WERI-Rb-1 (cell line): ENCODE measurements around the gene TOX3.

Source experiments
- DNase-seq: peaks from one replicate; pipeline ENCODE4 v3.0.0-alpha.2; 2020
- H3K27ac ChIP-seq: fragments of 250-450 bp; sonication (Bioruptor Pico); 2 replicates; pipeline ENCODE4 v1.5.1; 2020; ENCODE audit warnings: mild to moderate bottlenecking, moderate library complexity
- H3K27me3 ChIP-seq: fragments of 250-450 bp; sonication (Bioruptor Pico); 2 replicates; pipeline ENCODE4 v1.5.1; 2021; ENCODE audit warnings: mild to moderate bottlenecking, low read depth, moderate library complexity; ENCODE audit not compliant: insufficient read depth, severe bottlenecking
- H3K36me3 ChIP-seq: fragments of 250-450 bp; sonication (Bioruptor Pico); 2 replicates; pipeline ENCODE4 v1.5.1; 2020; ENCODE audit warnings: mild to moderate bottlenecking, moderate library complexity
- H3K4me3 ChIP-seq: 2 replicates; pipeline ENCODE4 v1.5.1; 2011; ENCODE audit warnings: low read depth, mild to moderate bottlenecking, control low read depth, low read length
- H3K9me3 ChIP-seq: fragments of 250-450 bp; sonication (Bioruptor Pico); 2 replicates; pipeline ENCODE4 v1.5.1; 2021; ENCODE audit warnings: mild to moderate bottlenecking, moderate library complexity; ENCODE audit not compliant: severe bottlenecking
- TF ChIP-seq, protein P1 (sequence below): IDR thresholded peaks from 2 replicates; pipeline ENCODE4 v1.5.1; 2011; ENCODE audit warnings: low read depth, mild to moderate bottlenecking, control low read depth, inconsistent platforms, low read length

Gene TOX3

DNA sequence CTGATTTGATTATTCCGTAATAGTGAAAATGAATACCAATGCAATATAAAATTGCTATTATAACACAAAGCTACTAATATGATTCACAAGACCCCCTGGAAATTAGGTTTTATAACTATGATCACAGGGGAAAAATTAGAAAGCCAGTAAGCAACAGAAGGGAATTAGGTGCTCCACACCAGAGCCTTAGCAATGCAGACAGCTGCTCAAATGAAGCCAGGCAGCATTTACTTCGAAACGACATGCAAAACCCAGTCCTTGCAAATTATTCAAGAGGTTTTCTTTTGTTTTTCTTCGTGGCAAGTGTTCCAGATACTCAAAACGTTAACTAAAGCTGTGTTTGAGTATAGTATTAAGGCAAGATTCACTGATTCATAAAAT lies 47.9 kb downstream of the TOX3 start:
- no peak overlapping the region for H3K27ac ChIP-seq
- H3K36me3 ChIP-seq: no peaks in the 10 kb centered on the region
- H3K27me3 ChIP-seq: no peaks in the 10 kb centered on the region
- DNase-seq: no peak
- TF ChIP-seq, protein P1, sequence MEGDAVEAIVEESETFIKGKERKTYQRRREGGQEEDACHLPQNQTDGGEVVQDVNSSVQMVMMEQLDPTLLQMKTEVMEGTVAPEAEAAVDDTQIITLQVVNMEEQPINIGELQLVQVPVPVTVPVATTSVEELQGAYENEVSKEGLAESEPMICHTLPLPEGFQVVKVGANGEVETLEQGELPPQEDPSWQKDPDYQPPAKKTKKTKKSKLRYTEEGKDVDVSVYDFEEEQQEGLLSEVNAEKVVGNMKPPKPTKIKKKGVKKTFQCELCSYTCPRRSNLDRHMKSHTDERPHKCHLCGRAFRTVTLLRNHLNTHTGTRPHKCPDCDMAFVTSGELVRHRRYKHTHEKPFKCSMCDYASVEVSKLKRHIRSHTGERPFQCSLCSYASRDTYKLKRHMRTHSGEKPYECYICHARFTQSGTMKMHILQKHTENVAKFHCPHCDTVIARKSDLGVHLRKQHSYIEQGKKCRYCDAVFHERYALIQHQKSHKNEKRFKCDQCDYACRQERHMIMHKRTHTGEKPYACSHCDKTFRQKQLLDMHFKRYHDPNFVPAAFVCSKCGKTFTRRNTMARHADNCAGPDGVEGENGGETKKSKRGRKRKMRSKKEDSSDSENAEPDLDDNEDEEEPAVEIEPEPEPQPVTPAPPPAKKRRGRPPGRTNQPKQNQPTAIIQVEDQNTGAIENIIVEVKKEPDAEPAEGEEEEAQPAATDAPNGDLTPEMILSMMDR: no peak
- no peaks in the 10 kb centered on the region for H3K9me3 ChIP-seq
- H3K4me3 ChIP-seq: no peak overlapping the region

DNA sequence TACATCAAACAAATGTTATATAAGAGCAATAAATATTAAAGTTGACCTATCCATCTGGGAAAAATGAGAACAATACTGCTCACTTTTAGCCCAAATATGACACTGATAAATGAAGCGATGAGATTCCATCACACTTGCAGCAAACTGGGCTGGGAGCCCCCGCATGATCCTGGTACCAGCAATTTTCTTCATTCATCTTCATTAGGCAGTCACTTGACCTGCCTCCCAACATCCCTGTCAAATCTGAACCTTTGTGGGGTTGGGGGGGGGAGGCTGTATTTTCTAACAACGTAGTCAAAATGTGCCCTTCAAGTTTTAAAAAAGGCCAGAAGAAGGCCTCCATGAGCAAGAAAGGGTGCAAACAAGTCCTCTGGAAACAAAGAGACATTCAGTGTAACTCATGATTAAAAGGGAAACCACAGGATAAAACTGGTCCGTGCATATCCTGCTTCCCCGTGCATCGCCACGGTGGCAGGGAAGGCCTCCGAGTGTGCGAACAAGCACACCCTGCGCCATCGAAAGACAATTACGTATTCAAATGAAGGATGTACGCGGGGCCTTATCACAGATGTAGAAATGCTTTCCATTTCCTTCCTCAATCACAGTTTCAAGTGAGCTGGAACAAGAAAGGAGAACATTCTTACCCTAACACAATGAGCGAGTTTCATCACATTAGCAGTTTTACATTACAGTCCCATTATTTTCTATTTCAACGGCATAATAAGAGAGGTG lies 48.4 kb downstream of the TOX3 start:
- no peaks in the 10 kb centered on the region for H3K27me3 ChIP-seq
- no peak for DNase-seq
- TF ChIP-seq, protein P1: no peak
- no peaks in the 10 kb centered on the region for H3K9me3 ChIP-seq
- no peak overlapping the region for H3K27ac ChIP-seq
- H3K36me3 ChIP-seq: no peaks in the 10 kb centered on the region
- H3K4me3 ChIP-seq: no peak overlapping the region

DNA sequence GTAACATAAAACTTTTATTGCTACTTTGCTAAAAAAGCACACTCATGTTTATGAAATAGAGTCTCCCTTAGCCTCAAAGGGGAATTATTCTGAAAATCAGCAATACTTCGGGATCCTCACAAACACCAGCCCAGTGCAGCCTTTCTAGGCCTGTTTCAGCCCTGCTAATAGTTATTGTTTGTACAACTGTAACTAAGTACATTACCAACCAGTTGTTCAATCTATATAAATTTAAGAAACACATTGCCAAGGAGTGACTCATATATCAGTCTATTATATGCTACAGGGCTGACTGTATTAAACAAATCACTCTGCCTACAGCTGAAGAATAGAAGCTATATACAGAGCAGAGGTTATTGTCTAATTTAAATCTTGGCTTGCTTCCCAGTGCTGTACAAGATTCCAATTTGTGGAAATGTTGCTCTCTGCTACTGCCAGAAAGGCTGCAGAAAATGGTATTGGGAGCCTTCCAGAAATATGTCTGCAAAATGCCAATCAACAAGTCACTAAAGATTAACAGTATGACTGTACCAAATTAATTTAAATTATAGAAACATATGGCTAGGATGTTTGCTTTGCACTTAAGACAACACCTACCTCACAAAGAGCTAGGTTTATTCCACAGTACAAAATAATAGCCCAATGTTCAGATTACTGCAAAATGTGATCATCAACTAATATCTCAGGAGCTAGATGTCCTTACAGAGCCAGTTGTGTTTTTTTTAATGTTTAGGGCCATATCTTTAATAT lies 49.7 kb downstream of the TOX3 start:
- Histone ChIP-seq H3K27ac (no peak overlapping the region), H3K27me3 (no peaks in the 10 kb centered on the region), H3K4me3 (no peak overlapping the region), H3K9me3 (no peaks in the 10 kb centered on the region), H3K36me3 (no peaks in the 10 kb centered on the region)
- TF ChIP-seq, protein P1: no peak
- no peak for DNase-seq

DNA sequence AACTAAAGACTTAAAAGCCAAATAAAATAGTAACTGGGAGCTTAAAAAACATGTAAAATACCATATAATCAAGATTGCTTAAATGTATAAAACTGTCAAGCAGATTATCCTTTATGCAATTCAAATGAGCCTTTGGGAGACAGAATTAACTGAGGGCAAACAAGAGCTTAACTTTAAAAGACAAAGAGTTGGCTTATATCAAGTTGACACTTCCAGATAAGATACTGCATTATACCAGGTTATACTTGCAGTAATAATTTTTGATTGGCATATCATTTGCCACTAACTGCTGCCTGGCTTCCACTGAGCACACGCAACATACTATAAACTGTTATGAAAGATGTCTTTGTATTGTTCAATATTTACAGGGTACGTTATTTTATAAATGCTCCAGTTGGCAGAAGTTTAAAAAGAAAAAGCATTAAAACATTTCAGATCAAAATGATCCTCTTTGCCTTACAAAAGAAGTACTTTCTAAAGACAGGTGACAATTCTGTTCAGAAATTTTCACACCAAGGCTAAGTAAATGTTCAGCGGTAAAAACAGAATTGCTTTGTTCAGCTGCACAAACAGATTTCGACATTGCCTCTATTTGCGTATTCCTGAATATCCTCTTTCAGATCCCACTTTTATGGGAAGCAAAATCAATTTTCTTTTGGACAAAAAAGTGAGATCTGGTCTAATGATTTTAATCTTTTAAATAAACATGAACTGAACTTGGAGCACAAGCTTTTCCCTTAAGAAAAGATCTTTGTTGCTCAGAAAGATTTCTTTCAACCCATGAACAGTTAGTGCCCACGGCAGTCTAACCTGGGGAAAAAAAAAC lies 50.7 kb downstream of the TOX3 start:
- DNase-seq: no peak
- TF ChIP-seq, protein P1: no peak
- Histone ChIP-seq H3K4me3 (no peak overlapping the region), H3K9me3 (no peaks in the 10 kb centered on the region), H3K36me3 (no peaks in the 10 kb centered on the region), H3K27me3 (no peaks in the 10 kb centered on the region), H3K27ac (no peak overlapping the region)

DNA sequence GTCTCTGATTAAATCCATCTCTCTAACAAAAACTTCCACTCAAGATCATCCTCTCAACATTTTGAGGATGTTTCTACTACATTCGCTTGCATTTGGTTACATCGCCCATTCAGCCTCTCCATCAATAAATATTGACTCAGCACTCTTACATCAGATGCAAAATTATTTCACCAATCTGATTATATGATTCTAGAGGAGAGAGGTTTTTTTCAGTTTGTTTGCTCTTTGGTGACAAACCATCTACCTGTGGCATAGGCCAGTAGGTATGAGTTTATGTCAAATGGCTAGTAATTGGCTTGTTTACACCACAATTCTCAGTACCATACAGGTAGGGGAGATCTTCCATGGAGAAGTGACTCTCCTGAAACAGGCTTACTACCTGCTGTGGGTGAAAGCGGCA lies 52.3 kb downstream of the TOX3 start:
- H3K36me3 ChIP-seq: no peaks in the 10 kb centered on the region
- no peak for DNase-seq
- no peaks in the 10 kb centered on the region for H3K27me3 ChIP-seq
- TF ChIP-seq, protein P1: no peak
- no peak overlapping the region for H3K4me3 ChIP-seq
- no peak overlapping the region for H3K27ac ChIP-seq
- no peaks in the 10 kb centered on the region for H3K9me3 ChIP-seq
